ENCODE results near the gene CNTNAP5.

Gene CNTNAP5

GRCh38 chr2:124534028-124534427 lies 508.9 kb downstream of the CNTNAP5 start:
- DNase-seq (ENCODE audit: insufficient read length, low spot score) (no peak), FAIRE-seq (no peak)

GRCh38 chr2:124535816-124536215 lies 510.7 kb downstream of the CNTNAP5 start:
- FAIRE-seq = no peak
- DNase-seq (ENCODE audit: insufficient read length, low spot score) = no peak

- FAIRE-seq = no peak
- DNase-seq (ENCODE audit: insufficient read length, low spot score) = no peak
These were observed 511.5 kb downstream of the CNTNAP5 start for GRCh38 chr2:124536591-124536990.

GRCh38 chr2:124538549-124538948 lies 513.5 kb downstream of the CNTNAP5 start:
- DNase-seq (ENCODE audit: insufficient read length, low spot score) (no peak), FAIRE-seq (no peak)

- FAIRE-seq = no peak
- no peak for DNase-seq (ENCODE audit: insufficient read length, low spot score)
These were observed 515.7 kb downstream of the CNTNAP5 start for GRCh38 chr2:124540805-124541204.

- DNase-seq (ENCODE audit: insufficient read length, low spot score) (no peak), FAIRE-seq (no peak)
These were observed 518.0 kb downstream of the CNTNAP5 start for GRCh38 chr2:124542932-124543640.

GRCh38 chr2:124547700-124548099 lies 522.6 kb downstream of the CNTNAP5 start:
- DNase-seq (ENCODE audit: insufficient read length, low spot score) = no peak
- FAIRE-seq = no peak

- DNase-seq (ENCODE audit: insufficient read length, low spot score) (no peak), FAIRE-seq (no peak)
These were observed 533.3 kb downstream of the CNTNAP5 start for GRCh38 chr2:124558277-124558905.

- no peak for FAIRE-seq
- no peak for DNase-seq (ENCODE audit: insufficient read length, low spot score)
These were observed 534.1 kb downstream of the CNTNAP5 start for GRCh38 chr2:124559236-124559635.

- no peak for FAIRE-seq
- no peak for DNase-seq (ENCODE audit: insufficient read length, low spot score)
These were observed 535.6 kb downstream of the CNTNAP5 start for GRCh38 chr2:124560592-124561112.

- no peak for FAIRE-seq
These were observed 536.4 kb downstream of the CNTNAP5 start for GRCh38 chr2:124561486-124561885.

GRCh38 chr2:124563426-124563825 lies 538.3 kb downstream of the CNTNAP5 start:
- DNase-seq (ENCODE audit: insufficient read length, low spot score) = no peak
- no peak for FAIRE-seq

More at GRCh38 chr2:124561486-124561885, 536.4 kb downstream of the CNTNAP5 start:
- DNase-seq (ENCODE audit: insufficient read length, low spot score) = no peak

GRCh38 chr2:124566518-124566970 lies 541.5 kb downstream of the CNTNAP5 start:
- no peak for DNase-seq (ENCODE audit: insufficient read length, low spot score)
- FAIRE-seq = no peak

GRCh38 chr2:124570872-124571271 lies 545.8 kb downstream of the CNTNAP5 start:
- DNase-seq (ENCODE audit: insufficient read length, low spot score) = no peak
- FAIRE-seq = no peak

GRCh38 chr2:124571836-124572235 lies 546.7 kb downstream of the CNTNAP5 start:
- no peak for FAIRE-seq
- DNase-seq (ENCODE audit: insufficient read length, low spot score) = no peak

GRCh38 chr2:124572934-124573634 lies 548.0 kb downstream of the CNTNAP5 start:
- FAIRE-seq = no peak
- no peak for DNase-seq (ENCODE audit: insufficient read length, low spot score)

- DNase-seq (ENCODE audit: insufficient read length, low spot score) = no peak
- FAIRE-seq = no peak
These were observed 550.4 kb downstream of the CNTNAP5 start for GRCh38 chr2:124575497-124575896.

GRCh38 chr2:124580263-124580662 lies 555.2 kb downstream of the CNTNAP5 start:
- FAIRE-seq = no peak
- no peak for DNase-seq (ENCODE audit: insufficient read length, low spot score)

GRCh38 chr2:124582387-124582786 lies 557.3 kb downstream of the CNTNAP5 start:
- FAIRE-seq (no peak), DNase-seq (ENCODE audit: insufficient read length, low spot score) (no peak)

GRCh38 chr2:124584615-124585014 lies 559.5 kb downstream of the CNTNAP5 start:
- DNase-seq (ENCODE audit: insufficient read length, low spot score) (no peak), FAIRE-seq (no peak)

GRCh38 chr2:124585277-124585676 lies 560.2 kb downstream of the CNTNAP5 start:
- no peak for FAIRE-seq
- DNase-seq (ENCODE audit: insufficient read length, low spot score) = no peak

All from GM19239 (cell line).